Measurements from ENCODE around the gene MRPL39. TPM values are rescaled to one million over a fixed set of nuclear protein-coding genes. Genes with fewer than 3 reads are reported as not detected.
A peak's percentile ranks its signal among the peaks of the same experiment; 100 is the strongest.

Gene MRPL39
- total RNA-seq, 1 experiment from 2014 or later = 57.5 TPM

GRCh38 chr21:25569084-25569483 is 38.2 kb downstream of the MRPL39 start:
- Histone ChIP-seq H3K27ac (no peak overlapping the region), H3K36me3 (peaks cover 60% of the 10 kb centered on the region), H3K4me3 (no peak overlapping the region), H3K9me3 (replicated peaks) (no peaks in the 10 kb centered on the region), H3K4me1 (replicated peaks) (peaks cover 26% of the 10 kb centered on the region), H3K27me3 (replicated peaks) (no peaks in the 10 kb centered on the region)
- DNase-seq (ENCODE audit: low read depth in 1 of 2, low spot score in 2 of 2) = no peak

- Histone ChIP-seq H3K9me3 (replicated peaks) (no peaks in the 10 kb centered on the region), H3K27me3 (replicated peaks) (no peaks in the 10 kb centered on the region), H3K4me3 (no peak overlapping the region), H3K27ac (no peak overlapping the region), H3K4me1 (replicated peaks) (peaks cover 22% of the 10 kb centered on the region), H3K36me3 (peaks cover 60% of the 10 kb centered on the region)
- DNase-seq (ENCODE audit: low read depth in 1 of 2, low spot score in 2 of 2) = peak in 1 of 2 experiments; percentile 11
Measured at GRCh38 chr21:25568246-25568645, 39.0 kb downstream of the MRPL39 start.

GRCh38 chr21:25567472-25567871 is 39.8 kb downstream of the MRPL39 start:
- peaks cover 64% of the 10 kb centered on the region for H3K36me3 ChIP-seq

GRCh38 chr21:25566645-25567044 is 40.6 kb downstream of the MRPL39 start:
- Histone ChIP-seq H3K4me1 (replicated peaks) (peaks cover 22% of the 10 kb centered on the region), H3K27me3 (replicated peaks) (no peaks in the 10 kb centered on the region), H3K36me3 (peaks cover 63% of the 10 kb centered on the region), H3K9me3 (replicated peaks) (no peaks in the 10 kb centered on the region), H3K4me3 (no peak overlapping the region), H3K27ac (no peak overlapping the region)
- no peak for DNase-seq (ENCODE audit: low read depth in 1 of 2, low spot score in 2 of 2)

More at GRCh38 chr21:25567472-25567871, 39.8 kb downstream of the MRPL39 start:
- Histone ChIP-seq H3K27me3 (replicated peaks) (no peaks in the 10 kb centered on the region), H3K9me3 (replicated peaks) (no peaks in the 10 kb centered on the region), H3K4me1 (replicated peaks) (peaks cover 22% of the 10 kb centered on the region), H3K27ac (no peak overlapping the region), H3K4me3 (no peak overlapping the region)
- no peak for DNase-seq (ENCODE audit: low read depth in 1 of 2, low spot score in 2 of 2)

- H3K27me3 ChIP-seq (replicated peaks) = no peaks in the 10 kb centered on the region
- DNase-seq (ENCODE audit: low read depth in 1 of 2, low spot score in 2 of 2) = no peak
- no peak overlapping the region for H3K27ac ChIP-seq
- peaks cover 27% of the 10 kb centered on the region for H3K4me1 ChIP-seq (replicated peaks)
- no peaks in the 10 kb centered on the region for H3K9me3 ChIP-seq (replicated peaks)
- H3K4me3 ChIP-seq = no peak overlapping the region
- peaks cover 53% of the 10 kb centered on the region for H3K36me3 ChIP-seq
Measured at GRCh38 chr21:25565272-25566211, 41.7 kb downstream of the MRPL39 start.

GRCh38 chr21:25564349-25564948 is 42.8 kb downstream of the MRPL39 start:
- no peak for DNase-seq (ENCODE audit: low read depth in 1 of 2, low spot score in 2 of 2)
- Histone ChIP-seq H3K27ac (no peak overlapping the region), H3K27me3 (replicated peaks) (no peaks in the 10 kb centered on the region), H3K4me1 (replicated peaks) (peaks cover 27% of the 10 kb centered on the region), H3K36me3 (peaks cover 45% of the 10 kb centered on the region), H3K9me3 (replicated peaks) (no peaks in the 10 kb centered on the region), H3K4me3 (no peak overlapping the region)

GRCh38 chr21:25563361-25564116 is 43.7 kb downstream of the MRPL39 start:
- 0 out of 2 replicates have a peak overlapping the region, but pooled peaks have one; percentile 7 for H3K27ac ChIP-seq
- peaks cover 38% of the 10 kb centered on the region for H3K36me3 ChIP-seq
- H3K4me3 ChIP-seq = peak overlapping the region; percentile 58
- no peaks in the 10 kb centered on the region for H3K9me3 ChIP-seq (replicated peaks)
- DNase-seq (ENCODE audit: low read depth in 1 of 2, low spot score in 2 of 2) = no peak
- peaks cover 27% of the 10 kb centered on the region for H3K4me1 ChIP-seq (replicated peaks)
- H3K27me3 ChIP-seq (replicated peaks) = no peaks in the 10 kb centered on the region

GRCh38 chr21:25562660-25563059 is 44.6 kb downstream of the MRPL39 start:
- peaks cover 36% of the 10 kb centered on the region for H3K36me3 ChIP-seq
- no peaks in the 10 kb centered on the region for H3K9me3 ChIP-seq (replicated peaks)
- DNase-seq (ENCODE audit: low read depth in 1 of 2, low spot score in 2 of 2) = no peak
- peak overlapping the region; percentile 58 for H3K4me3 ChIP-seq
- H3K27ac ChIP-seq = peak overlapping the region; percentile 80
- H3K4me1 ChIP-seq (replicated peaks) = peaks cover 22% of the 10 kb centered on the region
- H3K27me3 ChIP-seq (replicated peaks) = no peaks in the 10 kb centered on the region

GRCh38 chr21:25561668-25562641 is 45.3 kb downstream of the MRPL39 start:
- peak overlapping the region; percentile 80 for H3K27ac ChIP-seq

GRCh38 chr21:25560891-25561290 is 46.4 kb downstream of the MRPL39 start:
- H3K27me3 ChIP-seq (replicated peaks) = no peaks in the 10 kb centered on the region
- H3K4me1 ChIP-seq (replicated peaks) = peaks cover 15% of the 10 kb centered on the region
- no peak for DNase-seq (ENCODE audit: low read depth in 1 of 2, low spot score in 2 of 2)
- no peaks in the 10 kb centered on the region for H3K9me3 ChIP-seq (replicated peaks)
- no peak overlapping the region for H3K27ac ChIP-seq
- H3K4me3 ChIP-seq = no peak overlapping the region
- peaks cover 20% of the 10 kb centered on the region for H3K36me3 ChIP-seq

More at GRCh38 chr21:25561668-25562641, 45.3 kb downstream of the MRPL39 start:
- H3K27me3 ChIP-seq (replicated peaks) = no peaks in the 10 kb centered on the region
- peak overlapping the region; percentile 58 for H3K4me3 ChIP-seq
- peaks cover 15% of the 10 kb centered on the region for H3K4me1 ChIP-seq (replicated peaks)
- no peaks in the 10 kb centered on the region for H3K9me3 ChIP-seq (replicated peaks)
- H3K36me3 ChIP-seq = peaks cover 28% of the 10 kb centered on the region
- peak; percentile 80 to 85 for DNase-seq (ENCODE audit: low read depth in 1 of 2, low spot score in 2 of 2)

GRCh38 chr21:25560271-25560685 is 47.0 kb downstream of the MRPL39 start:
- Histone ChIP-seq H3K27ac (no peak overlapping the region), H3K9me3 (replicated peaks) (no peaks in the 10 kb centered on the region), H3K4me3 (no peak overlapping the region), H3K4me1 (replicated peaks) (peaks cover 15% of the 10 kb centered on the region), H3K36me3 (peaks cover 14% of the 10 kb centered on the region), H3K27me3 (replicated peaks) (no peaks in the 10 kb centered on the region)
- DNase-seq (ENCODE audit: low read depth in 1 of 2, low spot score in 2 of 2) = no peak

- no peaks in the 10 kb centered on the region for H3K9me3 ChIP-seq (replicated peaks)
- no peak for DNase-seq (ENCODE audit: low read depth in 1 of 2, low spot score in 2 of 2)
- peaks cover 10% of the 10 kb centered on the region; the same call in 1 of the 2 replicates for H3K36me3 ChIP-seq
- H3K4me3 ChIP-seq = no peak overlapping the region
- H3K27ac ChIP-seq = no peak overlapping the region
- H3K27me3 ChIP-seq (replicated peaks) = no peaks in the 10 kb centered on the region
- peaks cover 15% of the 10 kb centered on the region for H3K4me1 ChIP-seq (replicated peaks)
Measured at GRCh38 chr21:25559746-25560145, 47.5 kb downstream of the MRPL39 start.
